Activated CD4-positive, alpha-beta T cell treated with anti-CD3 and anti-CD28 coated beads, Interleukin-2, Interleukin-4, amounts not matched to agents 100 ng/mL and 50 ng/mL, durations not matched to agents 16 hours and 8 hours (primary cell): ENCODE data around the gene ANKRD11.
A peak's percentile ranks its signal among the peaks of the same experiment; 100 is the strongest.
"Not testable (repeated sequence)": the region's sequence is repeated elsewhere in the genome, so short reads cannot be mapped to it uniquely, and the experiment has no call there.

ENCODE experiments used
- DNase-seq: peaks from one replicate; pipeline ENCODE4 v3.0.0-alpha.2; 2020; ENCODE audit warnings: low spot score

Gene ANKRD11

GRCh38 chr16:89328412-89329400, 161.7 kb downstream of the ANKRD11 start:
- not testable (repeated sequence) for DNase-seq

GRCh38 chr16:89326721-89327120, 163.6 kb downstream of the ANKRD11 start:
- DNase-seq: no peak

GRCh38 chr16:89325861-89326471, 164.4 kb downstream of the ANKRD11 start:
- DNase-seq: peak; percentile 35

- peak; percentile 93 for DNase-seq
Measured at GRCh38 chr16:89324056-89325010, 166.0 kb downstream of the ANKRD11 start.

- DNase-seq: no peak
Measured at GRCh38 chr16:89323120-89323960, 167.0 kb downstream of the ANKRD11 start.

GRCh38 chr16:89322321-89323119, 167.8 kb downstream of the ANKRD11 start:
- no peak for DNase-seq

GRCh38 chr16:89320782-89321501, 169.4 kb downstream of the ANKRD11 start:
- no peak for DNase-seq

- peak; percentile 65 for DNase-seq
Measured at GRCh38 chr16:89319886-89320781, 170.2 kb downstream of the ANKRD11 start.

GRCh38 chr16:89319631-89319885, 170.8 kb downstream of the ANKRD11 start:
- DNase-seq: no peak

- no peak for DNase-seq
Measured at GRCh38 chr16:89318871-89319630, 171.3 kb downstream of the ANKRD11 start.

GRCh38 chr16:89318430-89318758, 172.0 kb downstream of the ANKRD11 start:
- no peak for DNase-seq

- no peak for DNase-seq
Measured at GRCh38 chr16:89317729-89318429, 172.5 kb downstream of the ANKRD11 start.

- DNase-seq: no peak
Measured at GRCh38 chr16:89317101-89317671, 173.2 kb downstream of the ANKRD11 start.

GRCh38 chr16:89316701-89317100, 173.7 kb downstream of the ANKRD11 start:
- DNase-seq: no peak

- DNase-seq: peak; percentile 90
Measured at GRCh38 chr16:89315791-89316581, 174.4 kb downstream of the ANKRD11 start.

GRCh38 chr16:89315271-89315670, 175.1 kb downstream of the ANKRD11 start:
- DNase-seq: no peak
